ENCODE results near the gene ZNF438.

- TF ChIP-seq PPARA (CRISPR knock-in tag; IDR thresholded peaks at IDR 0.05; ENCODE audit: borderline replicate concordance) (no peak), ESRRG (CRISPR knock-in tag; IDR thresholded peaks at IDR 0.05) (no peak), TCF4 (CRISPR knock-in tag; IDR thresholded peaks at IDR 0.05; ENCODE audit: borderline replicate concordance) (no peak), RARB (CRISPR knock-in tag; IDR thresholded peaks at IDR 0.05) (no peak), PATZ1 (CRISPR knock-in tag; IDR thresholded peaks at IDR 0.05; ENCODE audit: borderline replicate concordance) (no peak)
- TF ChIP-seq, protein P1, sequence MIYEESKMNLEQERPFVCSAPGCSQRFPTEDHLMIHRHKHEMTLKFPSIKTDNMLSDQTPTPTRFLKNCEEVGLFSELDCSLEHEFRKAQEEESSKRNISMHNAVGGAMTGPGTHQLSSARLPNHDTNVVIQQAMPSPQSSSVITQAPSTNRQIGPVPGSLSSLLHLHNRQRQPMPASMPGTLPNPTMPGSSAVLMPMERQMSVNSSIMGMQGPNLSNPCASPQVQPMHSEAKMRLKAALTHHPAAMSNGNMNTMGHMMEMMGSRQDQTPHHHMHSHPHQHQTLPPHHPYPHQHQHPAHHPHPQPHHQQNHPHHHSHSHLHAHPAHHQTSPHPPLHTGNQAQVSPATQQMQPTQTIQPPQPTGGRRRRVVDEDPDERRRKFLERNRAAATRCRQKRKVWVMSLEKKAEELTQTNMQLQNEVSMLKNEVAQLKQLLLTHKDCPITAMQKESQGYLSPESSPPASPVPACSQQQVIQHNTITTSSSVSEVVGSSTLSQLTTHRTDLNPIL (CRISPR knock-in tag; IDR thresholded peaks at IDR 0.05; ENCODE audit: low read depth), result no peak
- TF ChIP-seq, protein P2, sequence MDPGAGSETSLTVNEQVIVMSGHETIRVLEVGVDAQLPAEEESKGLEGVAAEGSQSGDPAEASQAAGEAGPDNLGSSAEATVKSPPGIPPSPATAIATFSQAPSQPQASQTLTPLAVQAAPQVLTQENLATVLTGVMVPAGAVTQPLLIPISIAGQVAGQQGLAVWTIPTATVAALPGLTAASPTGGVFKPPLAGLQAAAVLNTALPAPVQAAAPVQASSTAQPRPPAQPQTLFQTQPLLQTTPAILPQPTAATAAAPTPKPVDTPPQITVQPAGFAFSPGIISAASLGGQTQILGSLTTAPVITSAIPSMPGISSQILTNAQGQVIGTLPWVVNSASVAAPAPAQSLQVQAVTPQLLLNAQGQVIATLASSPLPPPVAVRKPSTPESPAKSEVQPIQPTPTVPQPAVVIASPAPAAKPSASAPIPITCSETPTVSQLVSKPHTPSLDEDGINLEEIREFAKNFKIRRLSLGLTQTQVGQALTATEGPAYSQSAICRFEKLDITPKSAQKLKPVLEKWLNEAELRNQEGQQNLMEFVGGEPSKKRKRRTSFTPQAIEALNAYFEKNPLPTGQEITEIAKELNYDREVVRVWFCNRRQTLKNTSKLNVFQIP (CRISPR knock-in tag; IDR thresholded peaks at IDR 0.05; ENCODE audit: borderline replicate concordance, low read depth), result no peak
These were observed 17.3 kb downstream of the ZNF438 start for GRCh38 chr10:31014161-31014875.

Measured in SK-N-SH treated with all-trans-retinoic acid at 6 μM for 48 hours (cell line).